CD4-positive, alpha-beta T cell treated with Interleukin-4 for 1 hour (primary cell): ENCODE data around the gene PNMA8B.

Experiments used
- DNase-seq, 2 donors: peaks; one replicate each; pipeline ENCODE4 v3.0.0-alpha.2; 2020 to 2022

PNMA8B gene

DNA sequence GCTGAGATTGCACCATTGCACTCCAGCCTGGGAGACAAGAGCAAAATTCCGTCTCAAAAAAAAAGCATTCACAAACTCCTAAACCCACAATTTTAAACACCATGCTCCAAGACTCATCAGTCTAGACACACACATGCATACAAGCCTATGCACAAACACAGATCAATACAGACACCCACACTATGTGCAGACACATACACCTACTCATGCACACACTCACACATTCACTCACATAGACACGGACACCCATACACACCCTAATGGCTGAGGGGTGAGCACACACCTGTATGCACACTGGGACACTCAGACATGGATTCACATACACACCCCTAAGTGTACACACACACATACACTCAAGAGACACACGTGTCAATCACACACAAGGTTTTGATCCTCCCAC is 9.3 kb downstream of the PNMA8B start:
- DNase-seq, result no peak

- no peak for DNase-seq
These were observed 11.0 kb downstream of the PNMA8B start for GRCh38 chr19:46484656-46485055.

DNA sequence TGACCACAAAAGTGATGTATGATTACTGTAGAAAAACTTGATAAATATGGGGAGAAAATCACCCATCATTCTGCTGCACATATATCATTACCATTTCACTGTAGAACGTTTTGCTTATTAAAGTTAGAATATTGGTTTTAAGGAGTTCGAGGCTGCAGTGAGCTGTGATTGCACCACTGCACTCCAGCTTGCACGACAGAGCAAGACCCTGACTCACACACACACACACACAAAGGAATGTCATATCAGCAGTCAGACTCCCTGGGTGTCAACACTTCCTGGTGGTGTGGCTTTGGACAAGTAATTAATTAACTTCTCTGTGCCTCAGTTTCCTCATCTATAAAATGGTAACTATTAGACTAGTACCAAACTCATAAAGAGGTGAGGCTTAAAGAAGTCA is 13.0 kb downstream of the PNMA8B start:
- no peak for DNase-seq

DNA sequence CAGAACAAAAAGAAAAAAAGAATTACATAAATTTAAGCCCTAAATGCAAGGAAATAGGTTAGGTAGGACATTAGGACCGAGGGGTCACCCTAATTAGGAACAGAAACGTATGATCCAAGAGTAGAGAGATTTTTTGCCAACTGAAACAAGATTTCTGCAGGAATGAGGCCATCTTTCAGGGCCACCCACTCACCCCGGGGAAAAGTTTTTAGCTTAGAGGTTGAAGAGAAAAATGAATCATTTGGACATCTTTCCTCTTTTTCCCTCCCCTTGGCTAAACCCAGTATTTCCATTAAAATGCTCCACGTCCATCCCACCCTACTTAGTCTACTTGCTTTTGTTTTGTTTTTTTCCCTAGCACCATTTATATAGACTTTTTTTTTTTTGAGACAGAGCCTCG is 13.7 kb downstream of the PNMA8B start:
- no peak for DNase-seq

DNA sequence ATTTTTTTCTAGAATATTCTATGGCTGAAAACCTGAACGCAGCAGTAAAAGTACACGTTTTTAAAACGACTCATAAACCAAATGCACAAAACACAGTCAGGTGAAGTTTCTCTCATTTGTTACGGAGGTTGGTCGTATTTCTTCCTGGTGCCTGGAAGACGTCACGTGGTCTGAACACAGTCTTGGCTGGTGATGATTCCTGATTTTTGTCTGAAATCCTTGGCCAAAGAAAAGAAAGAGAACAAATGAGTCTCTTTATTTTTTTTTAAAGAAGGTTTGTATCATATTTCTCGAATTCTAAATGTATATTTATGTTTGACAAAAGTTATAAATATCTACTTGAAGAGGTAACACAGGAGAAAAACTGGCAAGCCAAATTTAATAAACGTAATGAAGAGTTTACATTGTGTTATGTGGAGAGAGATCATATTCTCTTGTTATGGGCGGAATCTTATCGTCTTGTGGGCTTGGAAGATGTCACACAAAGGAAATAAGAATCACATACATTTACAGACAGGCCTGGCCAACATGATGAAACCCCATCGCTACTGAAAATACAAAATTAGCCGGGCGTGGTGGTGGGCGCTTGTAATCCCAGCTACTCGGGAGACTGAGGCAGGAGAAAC is 14.3 kb downstream of the PNMA8B start:
- DNase-seq, result no peak

DNA sequence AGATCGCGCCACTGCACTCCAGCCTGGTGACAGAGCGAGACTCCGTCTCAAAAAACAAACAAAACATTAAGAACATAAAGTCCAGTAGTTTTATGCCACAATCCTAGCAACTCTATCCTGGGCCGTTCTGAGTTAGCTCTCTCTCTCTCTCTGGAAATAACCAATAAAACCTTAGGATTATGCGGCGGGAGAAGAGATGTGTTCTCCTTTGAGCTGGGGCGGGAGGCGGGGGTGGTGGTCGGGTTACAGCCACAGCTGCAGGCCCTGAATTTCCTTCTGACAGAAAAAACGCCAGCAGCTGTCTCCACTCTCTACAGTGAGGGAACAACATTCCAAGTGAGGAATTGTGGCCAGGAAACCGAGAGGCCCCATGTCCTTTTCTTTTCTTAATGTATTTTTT is 15.3 kb downstream of the PNMA8B start:
- no peak for DNase-seq

DNA sequence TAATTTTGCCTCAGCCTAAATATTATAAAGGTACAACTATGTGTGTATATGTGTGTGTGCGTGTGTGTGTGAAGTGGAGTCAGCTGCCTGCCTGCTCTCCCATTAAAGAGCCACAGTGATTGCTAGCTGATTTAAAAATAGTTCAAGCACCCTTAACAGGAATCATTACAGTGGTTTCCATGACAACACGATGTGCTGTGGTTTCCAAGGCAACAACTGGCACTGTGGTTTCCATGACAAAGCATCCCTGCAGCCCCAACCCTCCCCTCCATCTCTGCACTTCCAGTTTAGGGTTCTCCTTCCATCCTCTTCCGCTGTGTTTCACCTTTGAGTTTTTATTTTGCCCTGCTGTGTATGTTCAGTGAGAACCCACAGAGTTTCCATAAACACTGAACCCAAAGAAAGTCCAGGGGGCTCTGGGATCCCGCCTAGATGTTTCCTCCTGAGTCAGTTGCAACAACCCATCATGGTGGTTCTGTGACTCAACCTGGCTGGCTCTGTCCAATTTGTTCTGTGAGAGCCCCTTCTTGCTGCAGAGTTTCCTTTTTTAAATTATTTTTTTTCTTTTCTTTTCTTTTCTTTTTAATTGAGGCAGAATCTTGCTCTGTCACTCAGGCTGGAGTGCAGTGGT is 17.2 kb downstream of the PNMA8B start:
- DNase-seq, result peak; percentile 20 to 32

DNA sequence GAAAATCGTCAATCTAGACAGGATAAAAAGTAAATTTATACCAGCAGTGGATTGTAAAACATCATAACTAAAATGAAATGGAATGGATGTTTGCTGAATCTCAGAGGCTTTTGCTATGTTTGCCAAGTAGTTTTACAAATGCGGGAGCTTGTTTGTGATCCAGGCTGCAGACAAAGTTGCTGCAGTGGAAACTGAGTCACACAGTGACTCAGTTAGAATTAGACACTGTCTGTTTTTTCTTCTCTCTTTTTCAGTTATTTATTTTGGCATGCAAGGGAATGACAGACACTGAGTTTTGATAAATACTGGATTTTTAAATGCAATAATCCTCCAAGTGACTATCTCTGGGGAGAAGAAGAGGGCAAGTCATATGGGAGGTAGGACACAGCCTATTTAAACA is 19.7 kb downstream of the PNMA8B start:
- DNase-seq, result no peak

DNA sequence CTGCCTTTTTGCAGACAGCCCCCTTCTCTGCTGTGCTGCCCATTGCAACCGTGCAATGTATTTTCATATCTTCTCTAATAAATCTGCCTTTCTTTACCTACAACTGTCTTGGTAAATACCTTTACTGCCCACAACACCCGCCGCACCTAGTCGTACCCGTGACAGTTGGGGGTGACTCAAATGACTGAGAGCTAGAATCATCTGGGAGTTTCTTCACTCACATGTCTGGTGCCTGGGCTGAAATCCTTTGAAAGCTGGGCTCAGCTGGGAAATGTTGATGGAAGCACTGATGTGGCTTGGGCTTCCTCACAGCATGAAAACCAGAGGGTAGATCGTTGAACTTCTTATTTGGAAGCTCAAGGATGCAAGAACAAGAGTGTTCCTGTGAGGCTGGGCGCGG is 21.5 kb downstream of the PNMA8B start:
- DNase-seq, result no peak

- DNase-seq, result no peak
These were observed 23.1 kb downstream of the PNMA8B start for GRCh38 chr19:46472592-46472991.

- no peak for DNase-seq
These were observed 23.7 kb downstream of the PNMA8B start for GRCh38 chr19:46471811-46472543.

DNA sequence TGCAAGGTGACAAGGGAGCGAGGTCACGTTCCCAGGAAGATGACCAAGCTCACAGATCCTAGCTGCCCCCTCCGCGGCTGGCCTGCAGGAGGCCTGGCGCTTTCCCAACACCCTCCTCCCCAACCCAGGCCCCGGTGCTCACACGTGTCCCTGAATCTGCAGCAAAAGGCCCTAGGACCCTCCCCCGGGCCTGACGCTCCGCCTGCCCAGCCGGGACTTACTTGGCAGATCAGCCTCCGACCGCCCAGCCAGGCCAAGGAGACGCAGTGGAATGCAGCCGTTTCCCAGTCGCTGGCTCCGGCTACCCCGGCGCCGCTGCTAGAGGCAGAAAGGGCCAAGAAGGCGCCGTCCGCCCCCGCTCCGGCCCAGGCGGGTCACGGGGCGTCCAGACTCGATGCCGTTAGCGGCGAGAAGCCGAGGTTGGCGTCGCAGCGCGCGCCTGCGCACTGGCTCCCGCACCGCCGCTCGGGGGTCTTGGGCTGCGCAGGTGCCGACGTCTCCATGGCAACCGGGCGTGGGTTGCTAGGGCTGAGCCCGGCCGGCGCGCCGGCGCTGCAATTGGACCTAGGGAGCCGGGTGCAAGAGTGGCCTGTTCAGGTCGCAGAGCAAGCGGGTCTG is 24.4 kb downstream of the PNMA8B start, which contains the start of gene PNMA8A:
TSS of gene PNMA8A (minus strand) at position 448 of the 618 bp plus-strand sequence. CDS start 528 bp downstream, outside the sequence.
- DNase-seq, result peak in 1 of 2 donors; percentile 36

DNA sequence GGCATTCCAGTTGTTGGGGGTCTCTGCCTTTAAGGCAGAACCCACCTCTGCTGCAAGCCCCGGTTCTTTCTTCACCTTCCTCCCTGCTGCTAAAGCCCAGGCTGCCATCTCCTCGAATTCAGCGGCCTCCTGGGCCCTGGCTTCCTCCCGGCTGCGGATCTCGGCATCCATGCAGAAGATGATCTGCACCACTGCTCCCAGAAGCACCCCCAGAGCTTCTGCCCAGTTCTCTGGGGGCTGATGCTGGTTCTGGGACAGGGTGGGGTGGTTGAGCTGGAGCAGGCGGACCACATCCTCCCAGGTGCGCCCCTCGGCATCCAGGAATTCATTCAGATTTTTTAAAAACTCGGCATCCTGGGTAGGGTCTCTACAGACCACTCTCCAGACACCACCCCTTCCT is 25.3 kb downstream of the PNMA8B start:
- no peak for DNase-seq

- DNase-seq, result no peak
These were observed 26.0 kb downstream of the PNMA8B start for GRCh38 chr19:46469541-46470185.

DNA sequence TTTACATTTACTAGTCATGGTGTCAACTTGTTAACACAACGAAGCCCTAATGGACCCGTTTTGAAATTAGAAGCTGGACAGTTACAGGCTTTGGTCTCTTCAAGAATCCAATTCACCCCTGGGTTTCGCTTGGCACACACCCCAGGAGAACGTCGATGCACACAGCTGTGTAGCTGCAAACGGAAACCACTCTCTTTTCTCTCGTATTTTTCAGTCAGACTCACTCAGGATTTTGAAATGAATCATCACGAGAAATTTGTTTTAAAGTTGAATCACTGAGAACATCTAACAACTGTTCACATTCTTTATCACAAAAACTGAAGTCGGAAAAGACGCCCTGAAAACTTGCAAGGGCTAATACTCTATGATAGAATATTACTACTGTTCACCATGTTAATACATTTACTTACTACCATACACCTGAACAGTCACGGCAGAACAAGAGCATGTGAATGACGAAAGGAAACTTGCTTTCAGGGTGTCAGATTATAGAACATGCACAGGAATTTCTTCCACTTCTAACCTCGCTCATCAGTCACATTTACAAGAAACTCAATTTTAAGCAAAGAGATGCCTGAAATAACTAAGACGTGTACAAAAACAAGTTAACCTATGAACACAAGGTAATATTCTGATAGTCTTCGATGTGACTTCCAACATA is 29.0 kb downstream of the PNMA8B start:
- DNase-seq, result no peak

- no peak for DNase-seq
These were observed 32.2 kb downstream of the PNMA8B start for GRCh38 chr19:46463516-46463915.

- DNase-seq, result no peak
These were observed 34.1 kb downstream of the PNMA8B start for GRCh38 chr19:46461537-46461936.

DNA sequence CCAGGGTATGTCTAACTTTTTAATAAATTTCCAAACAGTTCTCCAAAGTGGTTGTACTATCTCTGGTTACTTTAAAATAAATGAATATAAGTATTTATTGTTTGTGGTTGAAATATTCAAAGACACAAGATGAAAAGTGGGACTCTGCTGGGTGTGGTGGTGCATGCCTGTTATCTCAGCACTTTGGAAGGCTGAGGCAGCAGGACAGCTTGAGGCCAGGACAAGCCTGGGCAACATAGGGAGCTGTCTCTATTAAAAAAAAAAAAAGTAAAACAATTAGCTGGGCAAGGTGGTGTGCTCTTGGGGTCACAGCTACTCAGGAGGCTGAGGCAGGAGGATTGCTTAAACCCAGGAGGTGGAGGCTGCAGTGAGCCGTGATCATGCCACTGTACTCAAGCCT is 34.7 kb downstream of the PNMA8B start:
- no peak for DNase-seq

GRCh38 chr19:46460055-46460454 is 35.6 kb downstream of the PNMA8B start:
- no peak for DNase-seq

DNA sequence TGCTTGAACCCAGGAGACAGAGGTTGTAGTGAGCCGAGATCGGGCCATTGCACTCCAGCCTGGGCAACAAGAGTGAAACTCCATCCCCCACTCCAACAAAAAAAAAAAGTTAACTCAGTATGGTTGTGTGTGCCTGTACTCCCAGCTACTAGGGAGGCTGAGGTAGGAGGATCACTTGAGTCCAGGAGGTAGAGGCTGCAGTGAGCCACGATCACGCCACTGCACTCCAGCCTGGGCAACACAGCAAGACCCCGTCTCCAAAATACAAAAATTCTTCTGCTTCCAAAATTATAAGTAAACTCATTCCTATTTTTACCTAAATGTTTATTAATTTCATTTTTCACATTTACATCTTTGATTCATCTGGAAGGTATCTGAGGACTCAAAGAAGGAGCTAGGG is 38.7 kb downstream of the PNMA8B start:
- no peak for DNase-seq

DNA sequence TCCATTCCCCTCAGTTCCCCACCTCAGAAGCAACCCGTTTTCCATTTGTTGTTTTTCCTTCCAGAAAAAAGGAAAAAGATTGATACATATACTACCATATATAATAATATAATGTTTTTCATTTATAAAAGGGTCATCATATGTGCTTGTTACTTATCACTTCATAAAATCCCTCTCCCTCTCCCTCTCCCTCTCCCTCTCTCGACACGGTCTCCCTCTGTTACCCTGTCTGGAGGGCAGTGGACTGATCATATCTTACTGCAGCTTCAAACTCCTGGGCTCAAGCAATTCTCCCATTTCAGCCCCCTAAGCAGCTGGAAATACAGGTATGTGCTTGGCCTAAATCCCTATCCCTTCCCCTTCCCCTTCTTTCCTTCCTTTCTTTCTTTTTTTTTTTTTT is 41.4 kb downstream of the PNMA8B start:
- no peak for DNase-seq

- DNase-seq, result no peak
These were observed 42.0 kb downstream of the PNMA8B start for GRCh38 chr19:46453661-46454060.

- no peak for DNase-seq
These were observed 43.5 kb downstream of the PNMA8B start for GRCh38 chr19:46452186-46452585.
